Activated CD4-positive, alpha-beta T cell treated with anti-CD3 and anti-CD28 coated beads, Interleukin-2, amount 50 U/mL, for 1 hour (primary cell): ENCODE data around the gene NUDT12.

Source experiments
- DNase-seq: peaks from one replicate; pipeline ENCODE4 v3.0.0-alpha.2; 2020

The NUDT12 gene

DNA sequence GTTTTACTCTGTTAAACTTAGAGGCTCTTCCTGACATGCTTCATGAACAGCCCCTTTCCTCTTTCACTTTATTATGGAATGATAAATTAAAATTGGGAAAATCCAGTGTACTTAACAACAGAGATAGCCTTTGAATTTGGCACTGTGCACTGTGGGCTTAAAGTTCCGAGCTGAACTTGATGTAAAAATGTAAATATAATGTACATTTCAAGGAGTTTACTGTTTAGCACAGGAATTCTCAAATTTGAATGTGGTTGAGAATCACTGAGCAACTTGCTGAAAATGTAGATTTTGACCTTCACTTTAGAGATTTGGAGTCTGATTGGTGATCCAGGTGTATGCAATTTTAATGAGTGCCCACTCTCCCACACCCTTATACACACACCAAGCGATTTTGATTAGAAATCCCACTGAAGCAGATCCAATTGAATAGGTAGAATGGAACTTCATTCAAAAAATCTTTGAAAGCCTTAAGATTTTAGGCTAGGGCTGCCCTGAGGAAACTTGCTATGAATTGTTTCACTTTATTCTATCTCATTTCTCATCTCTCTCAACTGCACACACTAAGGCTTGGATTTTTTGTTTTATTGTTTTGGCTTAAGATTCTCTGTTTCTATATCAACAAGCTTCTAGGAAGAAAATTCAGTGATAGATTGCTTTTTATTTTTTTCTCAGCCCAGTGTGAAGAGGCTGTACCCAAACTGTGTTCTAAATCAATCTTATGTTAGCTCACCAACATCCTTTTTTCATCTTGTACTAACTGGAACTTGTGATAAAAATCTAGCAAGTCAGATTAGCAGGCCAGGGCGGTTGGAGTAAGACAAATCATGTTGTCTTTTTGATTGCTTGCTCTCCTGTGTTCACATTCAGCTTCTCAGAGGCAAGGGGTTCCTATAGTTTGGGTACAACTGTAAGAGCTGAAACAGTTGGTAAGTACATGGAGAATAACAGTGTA, 22.9 kb downstream of the NUDT12 start:
- no peak for DNase-seq

DNA sequence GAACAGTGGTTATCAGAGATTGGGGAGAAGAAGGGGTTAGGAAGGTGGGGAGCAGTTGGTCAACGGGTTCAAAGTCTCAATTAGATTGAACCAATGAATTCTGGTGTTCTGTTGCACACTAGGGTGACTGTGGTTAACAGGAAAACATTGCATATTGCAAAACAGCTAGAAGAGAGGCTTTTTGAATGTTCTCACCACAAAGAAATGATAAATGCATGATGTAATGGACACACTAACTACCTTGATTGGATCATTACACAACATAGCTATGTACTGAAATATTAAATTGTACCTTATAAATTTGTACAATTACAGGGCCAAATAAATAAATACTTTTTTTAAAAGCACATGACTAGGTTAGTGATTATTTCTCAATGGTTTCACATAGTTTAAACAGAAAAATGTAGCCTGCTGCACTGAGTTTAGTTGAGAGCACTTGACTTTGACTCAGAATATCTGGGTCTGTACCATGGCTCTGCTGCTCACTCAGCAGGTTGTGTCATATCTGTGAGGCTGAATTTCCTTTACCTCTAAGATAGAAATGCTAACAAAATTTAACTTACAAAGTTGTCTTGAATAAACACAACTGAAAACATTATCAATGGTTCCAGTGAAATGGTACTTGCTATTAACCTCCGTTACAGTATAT, 30.4 kb downstream of the NUDT12 start:
- DNase-seq = no peak

DNA sequence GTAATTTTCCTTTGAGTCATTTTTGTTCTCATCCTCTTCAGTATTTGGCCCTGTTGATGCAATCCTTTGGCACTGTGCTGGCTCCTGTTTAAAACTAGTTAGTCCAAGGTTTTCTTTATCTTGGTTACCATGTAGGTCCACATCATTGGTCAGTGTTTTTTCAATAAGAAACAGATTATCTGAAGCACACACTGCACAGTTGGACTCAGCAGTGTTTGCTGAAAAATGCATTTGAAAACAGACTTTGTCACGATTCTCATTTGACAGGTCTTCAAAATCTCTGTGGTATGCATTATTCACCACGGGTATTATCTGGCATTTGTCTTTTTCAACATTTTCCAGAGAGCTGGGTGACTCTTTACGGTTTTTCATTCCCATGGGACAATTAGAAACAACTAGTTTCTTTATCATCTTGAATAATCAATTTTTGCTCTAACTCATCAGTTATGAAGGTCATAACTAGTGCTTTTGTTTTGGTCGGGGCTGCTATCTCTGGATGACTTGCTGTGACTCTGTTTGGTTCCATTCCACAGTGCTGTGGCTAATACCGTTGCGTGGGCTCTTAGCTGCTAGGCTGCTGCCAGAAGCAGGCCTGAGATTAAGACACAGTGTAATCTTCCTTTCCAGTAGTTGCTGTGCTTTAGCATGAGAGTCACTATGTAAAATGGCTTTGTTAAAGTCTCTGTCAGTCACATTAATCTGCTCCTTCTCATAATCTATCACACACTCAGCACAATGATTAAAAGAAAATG, 36.2 kb downstream of the NUDT12 start:
- DNase-seq = no peak

DNA sequence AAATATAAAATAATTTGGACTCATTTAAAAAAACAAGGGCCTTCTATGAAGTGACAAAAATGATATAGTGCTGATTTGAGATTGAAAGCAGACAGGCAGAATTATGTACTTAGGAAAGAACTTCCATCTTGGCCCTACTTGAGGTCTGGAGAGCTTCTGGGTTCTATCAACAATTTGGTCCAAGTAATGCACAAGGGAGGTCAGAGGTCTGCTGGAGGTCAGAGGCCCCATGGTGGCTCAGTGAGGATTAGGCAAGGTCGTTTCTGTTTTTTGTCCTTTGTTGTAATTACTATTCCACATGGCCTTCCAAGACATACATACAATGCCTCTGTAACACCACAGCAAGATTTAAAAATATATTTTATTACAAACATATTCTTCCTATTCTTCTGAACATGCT, 37.2 kb downstream of the NUDT12 start:
- DNase-seq = no peak

DNA sequence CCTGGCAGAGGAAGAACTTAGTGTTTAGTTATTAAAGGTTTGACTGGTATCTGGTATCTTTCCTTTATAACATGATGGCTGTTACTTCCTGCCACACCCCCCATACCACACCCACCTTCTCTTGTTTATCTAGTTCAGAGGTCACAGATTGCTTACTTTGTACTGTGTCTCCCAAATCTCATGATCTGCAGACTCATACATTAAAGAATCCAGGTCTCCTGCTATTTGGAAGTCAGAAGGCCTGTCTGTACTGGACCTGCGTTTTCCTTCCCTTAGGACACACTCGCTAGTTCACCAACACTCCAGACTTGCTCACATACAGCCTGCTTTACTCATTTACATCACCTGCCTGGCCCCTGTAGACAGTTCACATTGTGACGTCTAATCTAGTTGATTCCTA, 39.3 kb downstream of the NUDT12 start:
- DNase-seq = no peak

DNA sequence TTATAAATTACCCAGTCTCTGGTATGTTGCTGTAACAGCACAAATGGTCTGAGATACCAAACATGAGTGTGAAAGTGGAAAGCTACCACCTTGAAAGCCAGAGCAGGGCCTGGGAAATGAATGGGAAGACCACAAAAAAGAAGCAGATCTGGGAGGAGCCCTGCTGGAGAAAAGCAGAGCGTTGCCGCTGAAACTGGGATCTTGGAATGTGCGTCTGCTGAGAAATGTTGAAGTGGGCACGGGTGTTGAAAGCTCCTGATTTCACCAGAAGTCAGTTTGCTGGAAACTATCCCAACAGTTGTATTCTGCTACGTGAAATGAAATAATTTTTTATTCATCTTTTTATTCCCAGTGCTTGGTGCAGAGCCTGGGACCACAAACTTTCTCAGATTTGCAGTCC, 40.0 kb downstream of the NUDT12 start:
- DNase-seq = no peak

DNA sequence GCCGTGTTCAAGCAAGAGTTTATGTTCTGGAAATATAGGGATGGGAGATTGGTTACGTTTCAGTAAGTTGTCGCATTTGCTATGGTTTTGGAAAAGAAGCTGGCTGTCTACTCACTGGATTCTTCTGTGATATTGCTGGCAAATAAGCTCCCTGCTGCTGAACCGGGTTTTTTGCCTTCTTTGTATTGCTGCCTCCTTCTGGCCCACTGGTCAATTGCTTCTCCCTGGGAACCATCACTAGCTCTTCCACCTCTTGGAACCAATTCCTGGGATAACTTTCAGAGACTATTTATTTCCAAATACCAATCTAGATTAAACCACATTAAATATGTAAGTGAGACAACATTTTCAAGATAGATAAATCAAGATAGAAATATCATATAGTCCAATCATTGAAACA, 43.0 kb downstream of the NUDT12 start:
- no peak for DNase-seq

DNA sequence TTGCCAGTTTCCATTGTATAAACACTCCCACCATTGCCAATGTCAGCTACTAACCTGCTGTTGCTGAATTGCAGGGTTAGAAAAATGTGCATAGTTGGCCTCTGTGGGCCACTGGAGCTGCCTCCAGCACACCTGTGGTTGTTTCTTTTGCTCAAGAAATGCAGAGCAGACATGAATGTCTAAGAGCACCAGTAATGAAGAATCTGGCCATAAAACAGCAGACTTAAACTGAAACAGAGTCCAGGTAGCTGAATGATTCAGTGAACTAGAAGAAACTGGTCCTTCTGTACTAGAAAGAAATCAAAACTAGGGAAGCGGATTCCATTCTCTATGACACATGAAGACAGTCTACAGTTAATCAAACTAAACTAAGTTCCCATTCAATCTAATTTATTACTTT, 48.2 kb downstream of the NUDT12 start:
- DNase-seq = no peak

DNA sequence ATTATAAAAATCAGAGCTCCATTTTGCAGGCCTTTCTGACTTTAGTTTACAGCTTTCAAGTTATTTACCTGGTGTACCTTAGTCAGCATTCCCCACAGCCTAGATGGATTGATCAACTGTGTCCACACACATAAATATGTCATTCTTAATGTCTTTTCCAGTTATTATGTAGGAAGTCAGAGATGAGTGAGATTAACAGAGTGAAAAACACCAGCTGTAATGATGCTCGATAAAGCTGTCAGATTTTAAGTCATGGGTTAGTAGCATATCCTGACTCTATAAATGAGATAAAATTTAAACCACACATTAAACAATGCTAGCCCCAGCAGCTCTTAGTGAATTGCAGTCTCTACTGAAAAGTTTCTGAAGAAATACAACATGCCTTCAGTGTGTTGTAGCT, 48.9 kb downstream of the NUDT12 start:
- DNase-seq = no peak

DNA sequence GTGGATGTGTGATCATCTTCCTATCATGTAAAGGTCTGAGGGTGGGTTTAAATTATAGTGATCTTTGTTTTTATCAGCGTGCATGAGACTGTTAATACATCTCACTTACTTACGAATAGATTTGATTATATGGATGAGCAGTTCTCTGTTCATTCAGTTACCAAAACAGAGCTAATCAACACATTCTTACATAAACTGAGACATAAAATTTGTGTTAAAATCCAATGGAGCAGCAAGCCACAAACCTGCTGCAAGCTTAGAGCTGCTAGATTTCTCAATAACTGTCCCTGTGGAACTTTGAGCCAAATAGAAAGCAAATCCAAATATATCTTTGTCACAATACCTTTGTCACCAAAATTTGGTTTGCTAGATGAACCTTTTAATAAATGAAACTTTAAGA, 50.1 kb downstream of the NUDT12 start:
- no peak for DNase-seq

DNA sequence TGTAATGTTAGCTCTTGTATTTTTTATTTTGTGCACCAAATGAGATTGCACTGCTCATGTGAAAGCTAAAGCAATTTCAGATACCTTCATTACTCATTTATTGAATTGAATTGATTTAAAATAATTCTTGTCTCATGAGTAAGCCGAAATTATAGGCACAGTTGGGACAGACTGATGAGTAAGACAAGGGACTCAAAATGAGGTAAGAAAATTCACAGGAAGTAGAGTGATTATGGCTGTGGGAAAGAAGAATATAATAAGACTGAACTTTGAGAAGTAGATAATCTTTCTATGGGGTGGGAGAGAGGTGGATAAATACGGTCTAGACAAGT, 51.1 kb downstream of the NUDT12 start:
- DNase-seq = no peak

DNA sequence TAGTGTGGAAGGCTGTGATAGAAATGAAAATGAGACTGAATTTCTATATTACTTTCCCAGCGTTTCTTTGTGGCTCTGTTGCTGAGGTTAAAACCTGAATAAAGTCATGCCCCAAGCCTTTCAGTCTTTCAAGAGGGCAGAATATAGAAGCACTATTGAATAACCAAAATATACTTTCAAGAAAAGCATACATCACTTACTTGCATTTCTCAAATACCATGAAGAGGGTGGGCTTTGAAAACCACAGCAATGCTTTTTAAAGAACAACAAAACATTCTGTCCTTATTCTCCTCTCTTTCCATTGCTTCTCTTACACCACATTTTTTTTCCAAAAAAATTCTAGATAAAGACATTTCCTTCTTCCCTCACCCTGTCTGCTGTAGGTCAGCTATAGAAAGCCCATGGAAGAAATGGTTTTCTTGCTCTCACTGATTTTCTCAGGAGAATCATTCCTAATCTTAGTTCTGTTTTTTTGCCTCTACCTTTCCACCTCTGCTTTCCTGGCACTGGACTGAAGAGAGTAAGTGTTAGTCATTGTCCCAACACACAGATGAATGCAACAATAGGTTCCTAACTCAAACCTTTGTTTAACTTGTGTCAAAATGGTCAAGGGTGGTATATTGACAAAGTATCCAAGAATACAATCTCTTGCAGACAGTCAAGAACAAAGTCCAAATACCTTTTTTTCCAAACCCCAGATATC, 51.6 kb downstream of the NUDT12 start:
- no peak for DNase-seq

DNA sequence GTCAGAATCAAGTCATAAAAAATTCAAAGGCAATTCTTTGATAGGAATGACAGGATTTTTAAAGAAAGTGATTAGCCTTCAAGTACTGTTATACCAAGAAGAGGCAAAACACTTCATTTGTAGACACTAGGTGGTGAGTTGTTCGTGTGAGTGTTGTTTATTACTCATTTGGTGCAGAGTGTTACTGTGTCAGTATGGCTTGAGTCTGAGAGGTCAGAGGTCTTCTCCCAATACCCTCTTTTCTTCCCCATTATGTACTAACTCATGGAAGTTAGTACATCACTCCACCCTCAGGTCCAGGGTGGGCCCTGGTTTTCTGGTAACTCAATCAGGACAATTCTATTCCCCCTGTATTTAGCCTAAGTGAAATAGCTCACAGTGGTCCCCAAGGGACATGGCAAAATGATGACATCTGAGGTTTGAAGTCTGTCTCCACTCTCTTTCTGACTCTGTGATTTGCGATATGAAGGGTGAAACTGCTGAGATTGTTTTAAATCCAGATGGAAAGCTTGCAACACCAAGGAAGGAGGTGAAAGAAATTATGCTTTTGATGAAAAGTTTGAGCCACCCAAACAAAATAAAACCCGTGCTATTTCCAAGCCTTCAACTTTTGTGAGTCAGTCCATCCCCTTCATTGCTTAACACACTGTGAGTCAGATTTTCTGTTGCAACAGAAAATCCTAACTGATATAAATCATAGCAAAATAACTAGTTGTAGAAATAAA, 56.8 kb downstream of the NUDT12 start:
- no peak for DNase-seq

DNA sequence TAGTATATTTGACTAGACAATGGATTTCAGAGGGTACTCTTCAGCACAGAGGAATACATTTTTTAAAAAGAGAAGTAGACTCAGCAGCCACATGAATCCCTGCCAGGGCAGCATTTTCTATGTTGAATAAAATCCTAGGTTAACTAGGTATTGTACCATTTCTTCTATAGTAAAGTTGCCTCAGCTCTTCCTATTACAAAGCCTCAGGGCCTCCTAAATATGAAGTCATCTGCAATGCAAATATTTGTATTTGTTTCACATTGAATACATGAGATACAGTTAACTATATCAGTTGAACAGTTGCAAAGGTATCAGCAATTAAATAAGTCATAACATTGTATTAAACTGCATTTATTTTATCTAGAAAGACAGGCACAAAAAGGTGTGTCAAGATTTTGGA, 59.5 kb downstream of the NUDT12 start:
- DNase-seq = no peak

DNA sequence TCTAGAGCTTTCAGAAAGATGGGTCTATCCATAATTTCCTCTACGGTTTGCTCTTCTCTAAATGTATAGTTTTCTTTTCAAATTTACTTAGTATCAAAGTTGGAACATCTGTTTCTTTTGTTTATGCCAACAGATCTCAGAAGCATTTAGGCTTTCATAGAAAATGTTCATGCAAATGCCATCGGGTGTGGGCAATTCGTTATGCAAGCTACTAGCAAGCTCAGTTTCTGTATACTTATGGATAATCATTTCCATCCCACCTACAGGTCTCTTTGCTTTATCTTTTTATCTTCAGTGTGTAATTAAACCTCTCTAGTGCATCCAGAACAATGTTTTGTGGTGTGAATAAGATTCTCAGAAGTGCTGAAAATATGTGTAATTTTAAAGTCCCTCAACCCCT, 59.9 kb downstream of the NUDT12 start:
- no peak for DNase-seq
